ENCODE data around the gene CRHR2.

The CRHR2 gene

GRCh38 chr7:30625283-30625682, 57.0 kb downstream of the CRHR2 start:
- DNase-seq (ENCODE audit: insufficient read length, low spot score) = no peak
- TF ChIP-seq CTCF (IDR thresholded peaks at IDR 0.05; ENCODE audit: insufficient read depth, missing control alignments) = no peak
- FAIRE-seq = no peak

GRCh38 chr7:30618961-30619360, 63.3 kb downstream of the CRHR2 start:
- peak; percentile 58 for FAIRE-seq
- no peak for TF ChIP-seq CTCF (IDR thresholded peaks at IDR 0.05; ENCODE audit: insufficient read depth, missing control alignments)
- no peak for DNase-seq (ENCODE audit: insufficient read length, low spot score)

GRCh38 chr7:30618080-30618676, 64.1 kb downstream of the CRHR2 start:
- FAIRE-seq = no peak
- no peak for DNase-seq (ENCODE audit: insufficient read length, low spot score)
- no peak for TF ChIP-seq CTCF (IDR thresholded peaks at IDR 0.05; ENCODE audit: insufficient read depth, missing control alignments)

GRCh38 chr7:30617359-30617758, 64.9 kb downstream of the CRHR2 start:
- no peak for TF ChIP-seq CTCF (IDR thresholded peaks at IDR 0.05; ENCODE audit: insufficient read depth, missing control alignments)
- FAIRE-seq (no peak), DNase-seq (ENCODE audit: insufficient read length, low spot score) (no peak)

GRCh38 chr7:30616318-30616717, 65.9 kb downstream of the CRHR2 start:
- DNase-seq (ENCODE audit: insufficient read length, low spot score) (no peak), FAIRE-seq (no peak)
- TF ChIP-seq CTCF (IDR thresholded peaks at IDR 0.05; ENCODE audit: insufficient read depth, missing control alignments) = no peak

- no peak for TF ChIP-seq CTCF (IDR thresholded peaks at IDR 0.05; ENCODE audit: insufficient read depth, missing control alignments)
- no peak for DNase-seq (ENCODE audit: insufficient read length, low spot score)
- no peak for FAIRE-seq
Measured at GRCh38 chr7:30613366-30614325, 68.6 kb downstream of the CRHR2 start.

All from D721Med (cell line).